DOHH2 (cell line): ENCODE measurements around the gene RXFP2.

Source experiments
- CTCF ChIP-seq: fragments of 200-600 bp; sonication (generic); IDR thresholded peaks from one replicate; pipeline ENCODE4 v1.5.1; 2014; ENCODE audit warnings: antibody characterized with exemption, mild to moderate bottlenecking, low read depth, low read length; ENCODE audit not compliant: poor library complexity, severe bottlenecking
- EZH2phosphoT487 ChIP-seq: fragments of 200-600 bp; sonication (generic); IDR thresholded peaks from 2 replicates; pipeline ENCODE4 v1.6.1; 2017; ENCODE audit warnings: borderline replicate concordance, mild to moderate bottlenecking, antibody characterized with exemption, low read length, moderate library complexity, mixed read lengths

DNA sequence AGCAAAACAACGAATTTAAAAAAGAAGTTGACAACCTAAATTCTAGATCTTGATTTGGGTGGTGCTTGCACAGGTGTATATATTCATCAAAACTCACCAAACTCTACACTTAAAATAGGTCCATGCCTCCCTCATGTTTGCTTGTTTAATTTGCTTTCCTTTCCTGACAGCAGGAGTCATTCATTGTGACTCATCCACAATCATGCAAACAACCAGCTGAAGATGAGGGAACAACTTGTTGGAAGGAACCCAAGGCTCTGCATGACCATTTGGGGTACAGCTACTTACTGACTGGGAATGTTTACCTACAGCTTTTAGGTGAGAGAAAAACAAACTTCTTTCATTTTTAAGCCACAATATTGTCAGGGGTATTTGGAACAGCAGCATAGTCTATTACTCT, 96.6 kb downstream of the RXFP2 start:
- TF ChIP-seq CTCF (no peak), EZH2phosphoT487 (no peak)
